K562 (cell line): ENCODE data around the gene UNC5C. TPM values are rescaled to one million over a fixed set of nuclear protein-coding genes. Genes with fewer than 3 reads are reported as not detected.

Source experiments
- ATAC-seq: fragments of 200-7000 bp; cut with Tn5 transposase; 3 replicates; pipeline ENCODE4 v1.9.1; 2020; ENCODE audit warnings: moderate library complexity
- BruUV-seq: library from RNA; stranded (reverse); fragments of 400-500 nt; replicated peaks from 2 replicates; lab custom pipeline; 2021; lab: Mats Ljungman, UMichigan
- CTCF ChIA-PET: fragments of 300-600 bp; formaldehyde crosslinking; extraction: SDS; loops from one replicate; lab custom pipeline; 2021; ENCODE audit warnings: low intra/inter-chr PET ratio; lab: Yijun Ruan, JAX
- POLR2A ChIA-PET: fragments of 300-600, 350-650 bp; sonication (Branson Sonifier 250); formaldehyde crosslinking; extraction: SDS; loops from one replicate; lab custom pipeline; 2021; ENCODE audit warnings: antibody characterized with exemption, inconsistent platforms; lab: Yijun Ruan, JAX
- DNase-seq, 4 experiments: peaks; one replicate each; pipeline versions ENCODE4 v3.0.0 to v3.0.0-alpha.2; 2011 to 2018; ENCODE audit warnings: low spot score in 3 of 4, mixed read lengths in 3 of 4; ENCODE audit errors: extremely low read depth in 1 of 4
- FAIRE-seq: peaks from 2 replicates; lab custom pipeline; 2011; peaks lifted over from hg19 to GRCh38; lab: Jason Lieb, UNC
- H2AFZ ChIP-seq: 2 replicates; pipeline ENCODE4 v1.6.0; 2011; ENCODE audit warnings: low read depth, low read length, control low read depth, inconsistent platforms
- H3K27ac ChIP-seq: fragments of 200-600 bp; 3 replicates; pipeline ENCODE4 v1.8.0; 2011; ENCODE audit warnings: low read depth, mild to moderate bottlenecking, control low read depth, inconsistent platforms, low read length, moderate library complexity, mixed read lengths; ENCODE audit errors: extremely low read depth
- H3K27me3 ChIP-seq, 2 experiments: fragments of 300-600 bp in 1 of 2; 2 replicates in 1 of 2; 3 replicates in 1 of 2; pipeline versions ENCODE4 v1.6.0 to v1.8.0; 2011; ENCODE audit warnings: inconsistent platforms in 2 of 2, low read length in 2 of 2, mild to moderate bottlenecking in 1 of 2, mixed read lengths in 1 of 2, moderate library complexity in 1 of 2; ENCODE audit not compliant: control insufficient read depth in 2 of 2, insufficient read depth in 2 of 2
- H3K36me3 ChIP-seq: fragments of 300-600 bp; 3 replicates; pipeline ENCODE4 v1.8.0; 2011; ENCODE audit warnings: mild to moderate bottlenecking, low read length, inconsistent platforms; ENCODE audit not compliant: control insufficient read depth, insufficient read depth
- H3K4me1 ChIP-seq, 2 experiments: fragments of 200-600 bp in 1 of 2; replicated peaks in 1 of 2; 2 replicates in 1 of 2; 3 replicates in 1 of 2; pipeline versions ENCODE4 v1.5.1 to v1.8.0; 2011; ENCODE audit warnings: inconsistent platforms in 2 of 2, low read length in 2 of 2, mild to moderate bottlenecking in 1 of 2, mixed read lengths in 1 of 2, moderate library complexity in 1 of 2; ENCODE audit not compliant: control insufficient read depth in 2 of 2, insufficient read depth in 2 of 2
- H3K4me2 ChIP-seq: 2 replicates; pipeline ENCODE4 v1.6.1; 2011; ENCODE audit warnings: low read length, control low read depth, inconsistent platforms, mixed read lengths; ENCODE audit not compliant: insufficient read depth
- H3K4me3 ChIP-seq: fragments of 200-600 bp; sonication (generic), shearing (Covaris generic); 2 replicates; pipeline ENCODE4 v1.5.1; 2016; ENCODE audit warnings: control low read depth, inconsistent platforms
- H3K79me2 ChIP-seq: fragments of 200-600 bp; 3 replicates; pipeline ENCODE4 v1.8.0; 2011; ENCODE audit warnings: low read length, inconsistent platforms; ENCODE audit not compliant: control insufficient read depth, insufficient read depth
- H3K9ac ChIP-seq, 2 experiments: 2 replicates each; pipeline versions ENCODE4 v1.6.0 to v1.6.1; 2011; ENCODE audit warnings: low read depth in 2 of 2, low read length in 2 of 2, control low read depth in 1 of 2, inconsistent platforms in 1 of 2, mild to moderate bottlenecking in 1 of 2, mixed read lengths in 1 of 2; ENCODE audit not compliant: insufficient read depth in 1 of 2
- H3K9me1 ChIP-seq: one replicate; pipeline ENCODE4 v1.6.0; 2011; ENCODE audit warnings: inconsistent platforms, mild to moderate bottlenecking, low read length, moderate library complexity; ENCODE audit not compliant: control insufficient read depth, insufficient read depth
- H3K9me3 ChIP-seq: replicated peaks from 2 replicates; pipeline ENCODE4 v1.5.1; 2011; ENCODE audit warnings: low read depth, low read length, inconsistent platforms; ENCODE audit not compliant: control insufficient read depth, insufficient read depth
- H4K20me1 ChIP-seq: replicated peaks from 2 replicates; pipeline ENCODE4 v1.6.1; 2011; ENCODE audit warnings: low read length, inconsistent platforms, mixed read lengths; ENCODE audit not compliant: control insufficient read depth, insufficient read depth
- BHLHE40 ChIP-seq: IDR thresholded peaks from 2 replicates; pipeline ENCODE4 v1.6.1; 2011; ENCODE audit warnings: low read length, improper control_type of control experiment
- DNMT1 ChIP-seq: fragments of 450-650 bp; IDR thresholded peaks from 2 replicates; pipeline ENCODE4 v1.6.1; 2016; ENCODE audit warnings: antibody characterized with exemption, mild to moderate bottlenecking
- WGBS: fragments of 100-300 bp; shearing (Covaris generic); methylation state at CpG from one replicate; pipeline ENCODE4 v1.1.6; 2016; ENCODE audit warnings: low coverage, mixed read lengths; ENCODE audit not compliant: insufficient coverage; ENCODE audit errors: missing lambda C conversion rate; 5-methylcytosine and 5-hydroxymethylcytosine counted together
- in situ Hi-C: fragments of 300-500 bp; cut with MboI; formaldehyde crosslinking; loops from 4 replicates; pipeline ENCODE4 v1.15.0; 2018; ENCODE audit warnings: inconsistent platforms, mixed read lengths
- intact Hi-C: fragments of 100-400 bp; cut with micrococcal nuclease; formaldehyde crosslinking; loops from 2 replicates; pipeline ENCODE4 v1.14.2; 2022
- polyA plus RNA-seq, 8 experiments: library from polyadenylated mRNA; depleted of rRNA in 4 of 8; stranded (reverse) in 5 of 8; unstranded in 3 of 8; fragments of >200 nt; fragmentation: Nextera tagmentation in 2 of 8; fragmentation: Illumina TruSeq in 1 of 8; extraction: Ambion mirVana in 2 of 8; extraction: Trizol in 1 of 8; gene quantifications; 2 replicates each; pipeline versions ENCODE4 v1.2.1 to v1.2.3, GENCODE V29; 2011 to 2014; ENCODE audit warnings: inconsistent platforms in 1 of 8, missing spikeins in 1 of 8
- total RNA-seq, 7 experiments: library from RNA; depleted of rRNA in 6 of 7; stranded (reverse); fragments of >200 nt in 6 of 7; fragmentation: Illumina TruSeq in 2 of 7; extraction: Trizol in 2 of 7; gene quantifications; 2 replicates each; pipeline versions ENCODE4 v1.2.1 to v1.2.3, GENCODE V29; 2011 to 2021; ENCODE audit warnings: low replicate concordance in 1 of 7
- TF ChIP-seq, protein P1 (sequence below), 2 experiments: fragments of 150-350 bp in 1 of 2; IDR thresholded peaks; 2 replicates each; pipeline ENCODE4 v1.6.1; 2012 to 2016; ENCODE audit warnings: low read depth in 2 of 2, low read length in 2 of 2, mild to moderate bottlenecking in 1 of 2, moderate library complexity in 1 of 2

The UNC5C gene
- total and polyA plus RNA-seq, 9 of the 15 experiments (the other 6 are each of a cell fraction or from before 2014, with no cell fraction given): under 0.01 to 0.10 (median 0.03) TPM; not detected in 1

DNA sequence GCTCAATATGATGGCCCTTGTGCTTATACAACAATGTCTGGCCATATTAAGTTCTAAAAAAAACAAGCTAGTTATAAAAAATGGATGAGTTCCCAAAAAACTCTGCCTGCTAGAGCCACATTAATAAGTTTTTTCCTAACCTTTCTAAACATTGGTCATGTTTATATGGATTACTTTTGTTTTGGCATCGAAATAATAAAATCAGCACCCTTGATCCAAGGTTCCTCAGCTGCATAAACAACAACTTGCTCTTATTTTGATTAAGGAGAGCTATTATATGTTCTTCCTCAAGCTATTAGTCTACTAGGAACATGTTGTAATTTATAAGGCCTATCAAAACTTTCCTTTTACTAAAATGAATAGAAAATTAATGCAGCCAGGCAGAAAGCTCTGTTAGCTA, 48.4 kb downstream of the UNC5C start:
- DNase-seq (no peak), FAIRE-seq (no peak), ATAC-seq (no peak)
- H3K27me3 ChIP-seq: no peaks in the 10 kb centered on the region
- no peaks in the 10 kb centered on the region for H4K20me1 ChIP-seq
- H3K4me3 ChIP-seq: no peak overlapping the region
- no peak overlapping the region for H3K27ac ChIP-seq
- no peaks in the 10 kb centered on the region for H3K9me1 ChIP-seq
- TF ChIP-seq BHLHE40 (no peak), DNMT1 (no peak)
- TF ChIP-seq, protein P1, sequence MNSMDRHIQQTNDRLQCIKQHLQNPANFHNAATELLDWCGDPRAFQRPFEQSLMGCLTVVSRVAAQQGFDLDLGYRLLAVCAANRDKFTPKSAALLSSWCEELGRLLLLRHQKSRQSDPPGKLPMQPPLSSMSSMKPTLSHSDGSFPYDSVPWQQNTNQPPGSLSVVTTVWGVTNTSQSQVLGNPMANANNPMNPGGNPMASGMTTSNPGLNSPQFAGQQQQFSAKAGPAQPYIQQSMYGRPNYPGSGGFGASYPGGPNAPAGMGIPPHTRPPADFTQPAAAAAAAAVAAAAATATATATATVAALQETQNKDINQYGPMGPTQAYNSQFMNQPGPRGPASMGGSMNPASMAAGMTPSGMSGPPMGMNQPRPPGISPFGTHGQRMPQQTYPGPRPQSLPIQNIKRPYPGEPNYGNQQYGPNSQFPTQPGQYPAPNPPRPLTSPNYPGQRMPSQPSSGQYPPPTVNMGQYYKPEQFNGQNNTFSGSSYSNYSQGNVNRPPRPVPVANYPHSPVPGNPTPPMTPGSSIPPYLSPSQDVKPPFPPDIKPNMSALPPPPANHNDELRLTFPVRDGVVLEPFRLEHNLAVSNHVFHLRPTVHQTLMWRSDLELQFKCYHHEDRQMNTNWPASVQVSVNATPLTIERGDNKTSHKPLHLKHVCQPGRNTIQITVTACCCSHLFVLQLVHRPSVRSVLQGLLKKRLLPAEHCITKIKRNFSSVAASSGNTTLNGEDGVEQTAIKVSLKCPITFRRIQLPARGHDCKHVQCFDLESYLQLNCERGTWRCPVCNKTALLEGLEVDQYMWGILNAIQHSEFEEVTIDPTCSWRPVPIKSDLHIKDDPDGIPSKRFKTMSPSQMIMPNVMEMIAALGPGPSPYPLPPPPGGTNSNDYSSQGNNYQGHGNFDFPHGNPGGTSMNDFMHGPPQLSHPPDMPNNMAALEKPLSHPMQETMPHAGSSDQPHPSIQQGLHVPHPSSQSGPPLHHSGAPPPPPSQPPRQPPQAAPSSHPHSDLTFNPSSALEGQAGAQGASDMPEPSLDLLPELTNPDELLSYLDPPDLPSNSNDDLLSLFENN (IDR thresholded peaks at IDR 0.05; ENCODE audit: low read depth in 2 of 2, low read length in 2 of 2): no peak
- TF ChIP-seq, all 486 proteins: peak for 0
- ChIA-PET CTCF (no interaction called here), POLR2A (no interaction called here)
- Histone ChIP-seq H3K36me3 (no peaks in the 10 kb centered on the region), H3K9ac (no peak overlapping the region), H3K9me3 (no peaks in the 10 kb centered on the region), H2AFZ (no peak overlapping the region), H3K4me1 (no peaks in the 10 kb centered on the region), H3K4me2 (no peak overlapping the region), H3K79me2 (no peaks in the 10 kb centered on the region)
- in situ Hi-C loops: loop anchor here (25.0 kb wide), 1 partner anchor 338 kb away; no protein-coding TSS in a partner anchor
- no TSS peak for BruUV-seq
- intact Hi-C loops: no loop called here
- WGBS: 0% methylated on average over 1 of the region's 1 CpG
